Skeletal muscle satellite cell (primary cell): ENCODE measurements around the gene SMCO4.

Experiments
- H3K27me3 ChIP-seq: 2 replicates; pipeline ENCODE4 v1.7.0; 2013; ENCODE audit warnings: low read length; ENCODE audit not compliant: control insufficient read depth, insufficient read depth
- H3K36me3 ChIP-seq: 2 replicates; pipeline ENCODE4 v1.7.0; 2013; ENCODE audit warnings: mild to moderate bottlenecking, control low read depth, low read length; ENCODE audit not compliant: insufficient read depth
- H3K4me1 ChIP-seq: 2 replicates; pipeline ENCODE4 v1.7.0; 2013; ENCODE audit warnings: low read length; ENCODE audit not compliant: control insufficient read depth, insufficient read depth
- H3K4me2 ChIP-seq: 2 replicates; pipeline ENCODE4 v1.7.0; 2013; ENCODE audit warnings: mild to moderate bottlenecking, low read length
- H3K4me3 ChIP-seq: 2 replicates; pipeline ENCODE4 v1.7.0; 2013; ENCODE audit warnings: low read length
- H3K9ac ChIP-seq: 2 replicates; pipeline ENCODE4 v1.7.0; 2013; ENCODE audit warnings: mild to moderate bottlenecking, low read depth, low read length, moderate library complexity
- H3K9me3 ChIP-seq: replicated peaks from 2 replicates; pipeline ENCODE4 v1.7.0; 2013; ENCODE audit warnings: mild to moderate bottlenecking, control low read depth, low read length

The SMCO4 gene

GRCh38 chr11:93497596-93497995 lies 45.6 kb downstream of the SMCO4 start:
- Histone ChIP-seq H3K4me1 (no peaks in the 10 kb centered on the region), H3K4me3 (no peak overlapping the region), H3K9ac (no peak overlapping the region), H3K27me3 (no peaks in the 10 kb centered on the region), H3K9me3 (no peaks in the 10 kb centered on the region), H3K4me2 (no peak overlapping the region), H3K36me3 (no peaks in the 10 kb centered on the region)

GRCh38 chr11:93494357-93494756 lies 48.8 kb downstream of the SMCO4 start:
- Histone ChIP-seq H3K4me1 (no peaks in the 10 kb centered on the region), H3K9me3 (no peaks in the 10 kb centered on the region), H3K36me3 (no peaks in the 10 kb centered on the region), H3K4me3 (no peak overlapping the region), H3K9ac (no peak overlapping the region), H3K4me2 (no peak overlapping the region), H3K27me3 (no peaks in the 10 kb centered on the region)

- no peaks in the 10 kb centered on the region for H3K36me3 ChIP-seq
Observed at GRCh38 chr11:93493252-93493897, 49.8 kb downstream of the SMCO4 start.

GRCh38 chr11:93492464-93493251 lies 50.5 kb downstream of the SMCO4 start:
- Histone ChIP-seq H3K9me3 (no peaks in the 10 kb centered on the region), H3K36me3 (no peaks in the 10 kb centered on the region), H3K4me3 (no peak overlapping the region), H3K27me3 (no peaks in the 10 kb centered on the region), H3K9ac (no peak overlapping the region), H3K4me1 (no peaks in the 10 kb centered on the region), H3K4me2 (no peak overlapping the region)

More at GRCh38 chr11:93493252-93493897, 49.8 kb downstream of the SMCO4 start:
- Histone ChIP-seq H3K9ac (no peak overlapping the region), H3K4me3 (no peak overlapping the region), H3K9me3 (no peaks in the 10 kb centered on the region), H3K4me1 (no peaks in the 10 kb centered on the region), H3K27me3 (no peaks in the 10 kb centered on the region), H3K4me2 (no peak overlapping the region)

GRCh38 chr11:93491973-93492372 lies 51.2 kb downstream of the SMCO4 start:
- Histone ChIP-seq H3K4me1 (no peaks in the 10 kb centered on the region), H3K4me2 (no peak overlapping the region), H3K36me3 (no peaks in the 10 kb centered on the region), H3K9ac (no peak overlapping the region), H3K27me3 (no peaks in the 10 kb centered on the region), H3K4me3 (no peak overlapping the region), H3K9me3 (no peaks in the 10 kb centered on the region)

- Histone ChIP-seq H3K9ac (no peak overlapping the region), H3K4me3 (no peak overlapping the region), H3K36me3 (no peaks in the 10 kb centered on the region), H3K4me2 (no peak overlapping the region), H3K9me3 (no peaks in the 10 kb centered on the region), H3K4me1 (no peaks in the 10 kb centered on the region), H3K27me3 (no peaks in the 10 kb centered on the region)
Observed at GRCh38 chr11:93490996-93491618, 52.1 kb downstream of the SMCO4 start.

GRCh38 chr11:93489841-93490240 lies 53.4 kb downstream of the SMCO4 start:
- H3K4me3 ChIP-seq = no peak overlapping the region
- H3K27me3 ChIP-seq = no peaks in the 10 kb centered on the region
- no peaks in the 10 kb centered on the region for H3K4me1 ChIP-seq
- no peaks in the 10 kb centered on the region for H3K36me3 ChIP-seq
- no peaks in the 10 kb centered on the region for H3K9me3 ChIP-seq
- no peak overlapping the region for H3K9ac ChIP-seq
- H3K4me2 ChIP-seq = no peak overlapping the region

GRCh38 chr11:93487032-93487483 lies 56.1 kb downstream of the SMCO4 start:
- H3K4me2 ChIP-seq = no peak overlapping the region
- no peaks in the 10 kb centered on the region for H3K27me3 ChIP-seq
- H3K4me3 ChIP-seq = no peak overlapping the region
- no peak overlapping the region for H3K9ac ChIP-seq
- no peaks in the 10 kb centered on the region for H3K36me3 ChIP-seq
- no peaks in the 10 kb centered on the region for H3K9me3 ChIP-seq
- no peaks in the 10 kb centered on the region for H3K4me1 ChIP-seq

- Histone ChIP-seq H3K4me1 (no peaks in the 10 kb centered on the region), H3K27me3 (no peaks in the 10 kb centered on the region)
Observed at GRCh38 chr11:93485983-93486382, 57.2 kb downstream of the SMCO4 start.

GRCh38 chr11:93484716-93485115 lies 58.5 kb downstream of the SMCO4 start:
- no peaks in the 10 kb centered on the region for H3K4me1 ChIP-seq
- H3K9me3 ChIP-seq = no peaks in the 10 kb centered on the region
- no peak overlapping the region for H3K4me3 ChIP-seq
- no peak overlapping the region for H3K4me2 ChIP-seq
- no peaks in the 10 kb centered on the region for H3K27me3 ChIP-seq
- H3K9ac ChIP-seq = no peak overlapping the region
- H3K36me3 ChIP-seq = no peaks in the 10 kb centered on the region

More at GRCh38 chr11:93485983-93486382, 57.2 kb downstream of the SMCO4 start:
- H3K9ac ChIP-seq = no peak overlapping the region
- H3K36me3 ChIP-seq = no peaks in the 10 kb centered on the region
- no peak overlapping the region for H3K4me2 ChIP-seq
- no peak overlapping the region for H3K4me3 ChIP-seq
- no peaks in the 10 kb centered on the region for H3K9me3 ChIP-seq

- Histone ChIP-seq H3K9ac (no peak overlapping the region), H3K4me3 (no peak overlapping the region), H3K9me3 (no peaks in the 10 kb centered on the region), H3K27me3 (no peaks in the 10 kb centered on the region), H3K4me1 (no peaks in the 10 kb centered on the region), H3K4me2 (no peak overlapping the region), H3K36me3 (no peaks in the 10 kb centered on the region)
Observed at GRCh38 chr11:93482556-93482955, 60.6 kb downstream of the SMCO4 start.
